GM21423 (cell line): Measurements from ENCODE around the gene LNX1.
"Not testable (repeated sequence)": the region's sequence is repeated elsewhere in the genome, so short reads cannot be mapped to it uniquely, and the experiment has no call there.

Experiments used
- ATAC-seq: cut with Tn5 transposase; IDR thresholded peaks from one replicate; pipeline ENCODE4 v1.9.1; 2021; ENCODE audit warnings: mild to moderate bottlenecking, moderate library complexity; ENCODE audit not compliant: unreplicated experiment

Gene LNX1

DNA sequence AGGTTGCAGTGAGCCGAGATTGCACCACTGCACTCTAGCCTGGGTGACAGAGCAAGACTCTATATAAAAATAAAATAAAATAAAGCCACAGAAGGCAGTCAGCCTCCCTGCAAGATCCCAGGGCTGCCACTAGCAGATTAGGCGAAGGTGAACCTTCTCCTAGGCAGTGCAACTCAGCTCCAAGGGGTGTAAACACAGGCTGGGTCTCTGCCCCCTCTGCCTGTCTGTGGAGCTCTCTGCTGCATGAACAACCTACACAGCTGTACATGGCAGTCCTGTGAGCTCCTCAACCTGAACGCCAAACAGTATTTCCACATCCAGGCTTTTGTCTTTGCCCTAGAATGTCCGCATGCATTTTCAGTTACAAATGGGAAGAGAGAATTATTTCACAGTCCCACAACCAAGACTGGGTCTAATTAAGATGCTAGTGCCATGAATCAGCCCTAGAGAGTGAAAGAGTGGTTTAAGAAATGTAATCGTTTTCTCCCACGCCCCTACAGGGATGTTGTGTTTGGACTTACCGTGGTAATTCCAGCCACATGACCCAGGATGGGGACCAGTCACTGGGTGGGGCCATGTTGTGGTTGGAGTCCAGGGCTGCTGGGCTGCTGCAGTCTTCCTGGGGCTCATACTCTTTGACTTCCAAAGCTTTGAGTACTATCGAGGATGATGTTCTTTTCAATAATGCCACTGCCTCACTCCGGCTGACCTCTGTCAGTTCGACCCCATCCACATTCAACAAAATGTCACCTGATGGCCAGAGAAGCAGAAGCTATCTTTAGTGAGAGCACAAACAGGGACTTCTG lies 114.9 kb downstream of the LNX1 start:
- no peak for ATAC-seq

DNA sequence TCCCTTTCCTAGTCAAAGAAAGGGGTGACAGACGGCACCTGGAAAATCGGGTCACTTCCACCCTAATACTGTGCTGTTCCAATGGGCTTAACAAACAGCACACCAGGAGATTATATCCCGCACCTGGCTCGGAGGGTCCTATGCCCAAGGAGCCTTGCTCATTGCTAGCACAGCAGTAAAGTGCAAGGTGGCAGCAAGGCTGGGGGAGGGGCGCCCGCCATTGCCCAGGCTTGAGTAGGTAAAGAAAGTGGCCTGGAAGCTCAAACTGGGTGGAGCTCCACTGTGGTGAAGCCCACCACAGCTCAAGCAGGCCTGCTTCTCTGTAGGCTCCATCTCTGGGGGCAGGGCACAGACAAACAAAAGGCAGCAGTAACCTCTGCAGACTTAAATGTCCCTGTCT lies 124.7 kb downstream of the LNX1 start:
- not testable (repeated sequence) for ATAC-seq

DNA sequence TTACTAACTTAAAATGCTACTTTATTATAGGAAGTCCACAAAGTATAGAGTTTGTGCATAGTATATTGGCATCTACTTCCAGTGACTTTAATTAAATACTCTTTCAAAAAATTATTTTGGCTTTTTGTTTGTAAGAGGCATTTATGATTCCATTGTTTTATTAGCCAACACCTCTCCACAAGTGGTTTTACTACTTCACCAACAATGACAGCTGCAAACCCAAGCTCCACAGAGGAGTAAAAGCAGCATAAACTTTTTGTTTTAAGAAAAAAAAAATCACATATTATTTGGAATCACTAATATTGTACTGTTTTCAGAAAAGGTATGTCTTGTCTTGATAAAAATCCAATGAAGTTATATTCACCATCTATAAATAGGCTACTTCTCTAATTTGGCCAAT lies 125.4 kb downstream of the LNX1 start:
- no peak for ATAC-seq

DNA sequence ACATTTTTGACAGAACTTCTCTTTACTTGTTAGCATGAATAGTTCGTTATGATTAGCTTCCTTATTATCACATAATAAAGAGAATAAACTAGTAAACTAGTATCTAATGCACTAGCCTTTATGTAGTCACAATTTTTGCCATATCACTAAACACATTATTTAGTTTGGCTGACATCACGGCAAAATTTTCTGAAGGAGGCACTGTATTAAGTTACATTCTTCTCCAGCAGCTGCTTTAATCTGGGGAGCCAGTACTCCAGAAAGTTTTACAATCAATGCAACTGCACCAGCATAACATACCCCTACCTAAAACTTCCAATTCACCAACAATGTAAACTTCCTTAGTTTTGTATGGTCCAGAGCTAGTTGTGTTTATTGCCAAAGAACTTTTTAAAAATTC lies 126.0 kb downstream of the LNX1 start:
- ATAC-seq = no peak

DNA sequence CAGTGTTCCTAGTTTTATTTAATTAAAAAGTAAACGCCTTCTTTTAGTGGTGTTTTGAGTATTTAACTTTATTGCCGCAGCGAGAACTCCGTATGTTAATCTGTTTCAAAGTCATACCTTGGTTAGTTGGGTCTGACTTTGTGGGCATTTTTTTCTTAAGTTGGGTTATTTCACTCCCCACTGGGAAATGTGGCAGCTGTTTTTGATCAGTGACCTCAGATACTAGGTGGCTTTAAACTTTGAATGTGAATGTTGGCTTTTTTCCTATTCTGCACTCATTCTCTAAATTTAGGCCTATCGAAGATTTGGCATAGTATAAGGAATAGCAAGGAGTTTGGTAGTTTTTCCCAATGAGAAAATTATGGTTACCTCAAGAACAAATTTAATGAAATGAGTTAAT lies 127.9 kb downstream of the LNX1 start:
- ATAC-seq = no peak

DNA sequence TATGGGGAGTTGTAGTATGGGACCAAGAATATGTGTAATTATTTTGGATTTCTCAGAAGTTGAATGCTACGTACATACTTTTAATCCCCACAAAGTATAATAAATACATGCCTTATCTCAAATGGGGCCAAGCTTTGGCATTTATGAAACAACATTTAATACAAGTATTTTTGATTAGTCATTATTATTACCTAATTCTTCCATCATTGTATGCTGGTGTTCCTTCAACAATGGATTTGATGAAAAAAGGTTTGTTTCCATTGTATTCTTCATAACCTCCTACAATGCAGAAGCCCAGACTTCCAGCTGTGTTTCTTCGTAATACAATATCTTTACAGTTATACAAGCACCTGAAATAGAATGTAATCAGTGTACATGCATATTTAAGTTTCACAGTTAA lies 130.0 kb downstream of the LNX1 start:
- ATAC-seq = no peak

DNA sequence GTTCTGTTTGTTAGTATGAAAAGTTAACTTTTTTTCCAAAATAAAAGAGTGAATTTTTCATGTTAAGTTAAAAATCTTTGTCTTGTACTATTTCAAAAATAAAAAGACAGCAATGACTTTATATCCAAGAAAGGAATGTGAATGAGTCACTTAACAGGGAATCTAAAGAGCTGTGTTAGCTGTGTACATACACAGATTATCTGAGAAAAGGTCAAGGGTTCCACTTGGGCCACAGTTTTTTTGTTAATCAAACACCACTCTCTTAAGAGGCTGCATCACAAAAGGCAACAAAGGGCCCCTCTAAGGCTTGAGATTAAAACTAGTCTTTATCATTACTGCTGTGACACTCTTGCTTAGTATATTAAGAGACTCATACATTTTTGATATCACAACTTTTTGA lies 131.7 kb downstream of the LNX1 start:
- no peak for ATAC-seq

DNA sequence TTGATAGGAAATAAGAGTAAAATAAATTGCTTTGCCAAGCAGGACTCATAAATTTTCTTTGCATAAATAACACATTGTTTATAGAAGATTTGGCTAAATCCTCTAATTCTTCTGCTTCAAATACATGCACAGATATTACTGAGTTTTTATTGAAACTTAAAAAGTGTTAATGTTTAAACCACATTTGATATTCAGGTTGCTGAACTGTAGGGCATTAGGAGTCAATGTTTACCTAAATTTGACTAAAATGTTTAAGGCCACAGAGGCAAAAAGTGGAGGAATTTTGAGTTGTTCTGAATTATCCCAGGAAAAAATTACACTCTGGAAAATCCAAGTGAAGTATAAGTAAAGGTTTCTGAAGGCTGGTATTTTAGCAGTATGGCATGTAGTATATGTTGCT lies 135.1 kb downstream of the LNX1 start:
- ATAC-seq = no peak

DNA sequence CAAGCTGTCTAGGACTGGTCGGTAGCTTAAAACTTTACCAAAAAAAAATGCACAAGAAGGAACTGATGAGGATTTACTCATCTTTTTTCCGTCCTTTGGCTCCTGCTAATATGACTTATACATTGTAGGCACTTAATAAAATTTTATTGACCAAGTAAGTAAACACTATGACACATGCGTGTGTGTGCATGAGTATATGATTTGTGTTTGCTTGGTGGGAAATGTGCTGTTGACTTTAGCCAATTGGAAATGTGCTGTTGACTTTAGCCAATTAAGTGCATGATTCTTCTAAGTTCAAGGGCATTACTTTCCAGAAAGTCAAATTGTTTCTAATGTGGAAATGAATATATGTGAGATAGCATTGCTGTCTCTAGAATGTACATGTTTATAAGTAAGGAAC lies 135.5 kb downstream of the LNX1 start:
- ATAC-seq = no peak

DNA sequence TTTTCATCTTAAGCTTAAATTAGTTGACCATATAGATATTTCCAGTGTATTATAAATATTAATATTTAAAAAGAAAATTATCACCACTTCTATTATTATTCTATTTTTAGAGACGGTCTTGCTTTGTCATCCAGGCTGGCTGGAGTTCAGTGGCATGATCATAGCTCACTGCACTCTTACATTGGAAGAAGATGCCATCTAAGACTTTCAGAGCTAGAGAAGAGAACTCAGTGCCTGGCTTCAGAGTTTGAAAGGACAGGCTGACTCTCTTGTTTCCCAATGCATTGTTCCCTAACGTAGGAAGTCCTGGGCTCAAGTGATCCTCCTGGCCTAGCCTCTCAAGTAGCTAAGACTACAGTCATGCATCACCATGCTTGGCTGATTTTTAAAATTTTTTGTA lies 137.9 kb downstream of the LNX1 start:
- ATAC-seq = no peak

DNA sequence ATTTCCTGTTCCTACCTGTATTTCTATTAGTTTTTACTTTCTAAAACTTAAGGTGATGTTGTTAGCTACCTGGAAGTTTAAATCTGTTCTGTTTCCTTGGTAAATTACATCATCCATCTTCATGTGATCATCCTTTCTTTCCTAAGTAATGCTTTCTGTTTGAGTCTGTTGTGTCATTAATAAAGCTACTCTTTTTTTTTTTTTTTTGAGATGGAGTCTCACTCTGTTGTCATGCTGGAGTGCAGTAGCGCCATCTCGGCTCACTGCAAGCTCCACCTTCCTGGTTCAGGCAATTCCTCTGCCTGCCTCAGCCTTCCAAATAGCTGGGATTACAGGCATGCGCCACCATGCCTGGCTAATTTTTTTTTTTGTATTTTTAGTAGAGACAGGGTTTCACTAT lies 140.5 kb downstream of the LNX1 start:
- ATAC-seq = no peak

DNA sequence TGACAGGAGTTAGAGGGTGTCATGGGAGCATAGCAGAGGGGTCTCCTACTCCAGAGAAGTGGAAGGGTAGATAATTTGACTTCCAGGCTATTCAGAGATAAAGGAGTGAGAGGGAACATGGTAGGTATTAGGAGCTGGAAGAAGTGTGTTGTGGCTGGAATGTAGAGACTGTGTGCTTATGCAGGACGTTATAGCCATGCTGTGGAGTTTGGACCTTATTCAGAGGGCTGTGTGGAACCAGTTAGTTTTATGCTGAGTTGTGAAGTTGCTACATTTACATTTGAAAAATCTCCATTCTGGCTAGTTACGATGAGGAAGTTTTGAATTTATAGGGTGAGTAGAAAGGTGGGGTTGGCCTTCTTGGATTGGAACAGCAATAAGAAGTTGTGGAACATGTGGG lies 146.3 kb downstream of the LNX1 start:
- ATAC-seq = no peak

DNA sequence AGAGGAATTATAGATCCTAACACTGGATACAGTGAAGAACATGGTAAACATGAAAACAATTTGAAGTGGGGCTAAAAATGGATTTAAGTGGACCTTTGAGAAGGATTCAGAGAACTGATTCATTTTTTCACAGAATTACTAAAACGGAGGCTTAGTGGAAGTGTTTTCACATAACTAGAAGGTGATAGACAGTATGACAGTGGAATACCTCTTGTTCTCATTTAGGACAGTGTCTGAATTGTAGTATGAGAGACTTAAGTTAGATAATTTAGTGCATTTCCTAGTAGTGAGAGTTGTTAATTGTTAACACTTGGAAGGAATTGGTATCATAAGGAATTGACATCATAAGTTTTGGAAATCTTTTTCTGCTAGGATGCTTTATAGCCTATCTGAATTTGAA lies 149.7 kb downstream of the LNX1 start:
- no peak for ATAC-seq

DNA sequence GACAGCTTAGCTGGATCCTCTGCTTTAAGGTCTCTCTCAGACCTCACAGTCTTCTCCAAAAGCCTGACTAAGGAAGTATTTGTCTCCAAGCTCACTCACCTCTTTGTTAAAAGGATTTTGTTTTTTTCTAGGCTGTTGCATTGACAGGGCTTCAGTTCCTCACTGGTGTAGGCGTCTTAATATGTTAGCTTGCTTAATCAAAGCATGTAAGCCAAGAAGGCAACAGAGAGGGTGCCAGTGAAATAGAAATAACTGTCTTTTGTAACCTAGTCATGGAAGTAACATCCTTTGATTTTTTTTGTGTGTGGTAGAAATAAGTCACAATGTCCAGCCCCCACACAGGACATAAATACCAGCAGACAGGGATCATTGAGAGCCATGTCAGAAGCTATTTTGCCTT lies 155.0 kb downstream of the LNX1 start:
- ATAC-seq = no peak

DNA sequence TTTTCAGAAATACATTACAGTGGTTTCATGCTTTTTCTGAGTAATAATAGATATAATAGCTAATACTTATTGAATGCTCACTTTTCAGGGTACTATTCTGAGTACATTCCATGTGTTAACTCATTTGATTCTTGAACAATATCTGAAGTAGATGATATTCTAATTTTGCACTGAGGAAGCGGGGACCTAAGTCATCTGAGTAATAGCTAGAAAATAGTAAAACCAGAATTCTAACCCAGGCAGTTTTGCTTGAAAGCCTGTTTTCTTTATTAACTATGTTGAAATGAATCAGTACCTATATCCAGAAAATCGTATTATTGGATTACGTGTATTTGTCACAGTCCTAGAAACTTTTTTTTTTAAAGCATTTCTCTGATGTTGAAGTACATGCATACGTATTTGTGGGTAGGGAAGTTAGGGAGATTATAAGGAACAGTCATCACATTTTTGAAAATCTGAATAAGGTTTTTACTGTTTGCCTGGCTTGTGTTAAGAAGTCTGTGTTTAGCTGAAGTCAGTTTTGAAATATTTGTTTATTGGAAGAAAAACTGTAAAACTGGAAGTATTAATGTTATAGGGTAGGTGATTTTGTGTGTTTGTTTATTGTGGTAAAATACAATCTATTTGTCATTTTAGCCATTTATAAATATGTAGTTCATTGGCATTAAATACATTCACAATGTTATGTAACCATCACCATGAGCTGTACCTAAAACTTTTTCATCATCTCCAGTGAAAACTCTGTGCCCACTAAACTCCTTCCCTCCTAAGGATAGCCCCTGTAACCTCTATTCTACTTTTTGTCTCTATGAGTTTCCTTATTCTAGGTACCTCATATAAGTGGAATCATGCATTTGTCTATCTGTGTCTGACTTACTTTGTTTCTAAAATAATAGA lies 158.5 kb downstream of the LNX1 start:
- no peak for ATAC-seq

DNA sequence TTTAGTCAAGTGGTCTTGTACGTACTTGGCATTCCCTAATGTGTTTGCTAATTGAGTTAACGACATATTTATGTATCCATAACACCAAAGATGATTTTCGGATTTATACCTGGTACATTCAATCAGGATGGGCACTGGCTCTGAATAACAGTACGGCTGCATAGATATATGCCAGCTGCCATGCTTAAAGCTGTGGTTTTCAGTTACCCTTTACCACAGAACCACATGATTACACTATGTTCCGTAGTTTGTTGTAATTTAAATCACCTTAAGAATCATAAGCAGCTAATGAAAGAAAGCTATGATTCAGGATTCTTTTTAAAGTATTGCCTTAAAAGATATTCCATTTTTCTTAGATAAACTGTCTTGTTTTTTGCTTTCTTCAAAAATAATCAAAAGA lies 160.2 kb downstream of the LNX1 start:
- ATAC-seq = no peak

DNA sequence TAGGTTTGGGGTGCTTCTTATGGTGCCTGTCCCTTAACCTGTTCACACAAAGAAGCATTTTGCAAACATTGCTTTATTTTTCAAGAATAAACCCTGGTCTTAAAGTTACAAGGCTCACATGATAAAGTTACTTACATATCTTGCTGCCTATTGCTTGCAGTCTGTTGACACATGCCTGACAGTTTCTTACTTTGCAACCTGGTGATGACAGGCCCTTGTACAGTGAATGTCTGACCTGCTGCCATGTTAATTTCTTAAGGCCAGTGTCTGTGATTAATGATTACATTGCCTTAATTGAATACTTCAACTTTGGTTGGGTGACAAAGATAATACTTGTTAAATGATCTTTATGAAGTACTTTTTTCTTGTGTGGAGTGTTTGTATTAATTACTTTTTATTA lies 163.9 kb downstream of the LNX1 start:
- no peak for ATAC-seq

DNA sequence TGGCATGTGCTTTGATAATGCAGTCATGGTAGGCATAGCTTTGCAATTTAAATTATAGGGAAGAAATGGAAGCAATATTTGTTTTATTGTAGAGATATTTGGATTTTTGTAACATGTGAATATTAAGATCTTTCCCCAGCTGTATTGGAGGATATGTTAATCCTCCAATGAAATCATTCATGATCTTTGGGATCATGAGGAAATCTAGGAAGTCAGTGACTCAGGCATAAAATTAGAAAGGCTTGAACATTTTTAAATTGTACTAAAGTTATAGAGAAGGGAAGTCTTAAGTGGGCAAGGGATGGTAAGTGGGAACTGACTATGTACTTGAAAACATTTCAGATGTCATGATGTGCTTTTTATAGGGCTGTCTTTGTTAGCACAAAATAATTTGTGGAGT lies 167.0 kb downstream of the LNX1 start:
- ATAC-seq = no peak

DNA sequence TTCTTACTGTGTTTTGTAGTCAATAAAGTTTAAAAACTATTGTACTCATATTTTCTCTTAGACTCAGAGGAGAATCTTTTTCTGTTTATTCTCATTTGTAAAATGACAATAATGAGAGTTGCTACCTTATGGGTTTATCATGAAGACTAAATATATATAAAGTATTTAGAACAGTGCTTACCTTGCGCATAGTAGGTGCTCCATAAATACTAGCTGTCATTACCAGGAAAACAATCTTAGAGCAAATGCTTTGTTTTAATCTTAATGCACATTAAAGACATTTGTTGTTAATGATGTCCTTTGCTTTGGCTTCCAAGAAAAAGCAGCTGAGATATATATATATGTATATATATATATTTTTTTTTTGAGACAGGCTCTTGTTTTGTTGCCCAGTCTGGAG lies 168.9 kb downstream of the LNX1 start:
- ATAC-seq = no peak

DNA sequence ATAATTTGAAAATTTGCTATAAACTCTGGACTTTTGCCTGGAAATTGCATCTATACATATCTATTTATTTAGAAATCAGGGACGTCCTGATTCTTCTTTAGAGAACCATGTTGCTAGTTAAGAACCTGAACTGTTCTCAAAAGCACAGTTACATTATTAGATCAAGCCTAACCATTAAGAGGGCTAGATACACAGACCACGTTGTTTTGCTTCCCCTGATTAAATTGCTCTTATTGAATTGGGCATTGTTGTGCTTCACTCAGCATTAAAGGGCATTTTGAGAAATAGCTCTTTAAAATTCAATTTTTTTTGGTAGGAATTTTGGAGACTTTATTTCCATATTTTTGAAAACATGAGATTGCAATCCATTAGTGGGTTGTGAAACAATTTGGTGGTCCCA lies 169.5 kb downstream of the LNX1 start:
- ATAC-seq = no peak

DNA sequence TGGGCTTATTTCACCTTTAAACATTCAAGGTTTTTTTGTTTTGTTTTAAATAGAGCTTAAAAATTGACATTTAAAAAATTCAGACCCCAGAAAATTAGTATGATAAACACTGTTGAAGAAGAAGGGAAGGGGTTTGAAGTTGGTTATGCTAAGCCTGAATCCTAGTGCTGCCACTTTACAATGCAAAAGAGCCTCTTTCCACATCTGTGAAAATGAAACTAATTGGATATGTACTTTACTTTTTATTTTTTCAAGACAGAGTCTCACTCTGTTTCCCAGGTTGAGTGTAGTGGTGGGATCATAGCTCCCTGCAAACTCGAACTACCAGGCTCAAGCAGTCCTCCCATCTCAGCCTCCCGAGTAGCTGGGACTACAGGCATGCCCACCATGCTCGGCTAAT lies 172.1 kb downstream of the LNX1 start:
- no peak for ATAC-seq

DNA sequence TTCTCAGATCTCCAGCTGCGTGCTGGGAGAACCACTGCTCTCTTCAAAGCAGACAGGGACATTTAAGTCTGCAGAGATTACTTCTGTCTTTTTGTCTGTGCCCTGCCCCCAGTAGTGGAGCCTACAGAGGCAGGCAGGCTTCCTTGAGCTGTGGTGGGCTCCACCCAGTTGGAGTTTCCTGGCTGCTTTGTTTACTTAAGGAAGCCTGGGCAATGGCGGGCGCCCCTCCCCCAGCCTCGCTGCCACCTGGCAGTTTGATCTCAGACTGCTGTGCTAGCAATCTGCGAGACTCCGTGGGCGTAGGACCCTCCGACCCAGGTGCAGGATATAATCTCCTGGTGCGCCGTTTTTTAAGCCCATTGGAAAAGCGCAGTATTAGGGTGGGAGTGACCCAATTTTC lies 181.8 kb downstream of the LNX1 start:
- ATAC-seq = not testable (repeated sequence)
